Measurements from ENCODE around the gene PDIK1L. TPM values are rescaled to one million over a fixed set of nuclear protein-coding genes. Genes with fewer than 3 reads are reported as not detected.
"Not testable (repeated sequence)": the region's sequence is repeated elsewhere in the genome, so short reads cannot be mapped to it uniquely, and the experiment has no call there.

The PDIK1L gene
- total RNA-seq, 1 donor from 2014 or later, result 11.3 TPM

DNA sequence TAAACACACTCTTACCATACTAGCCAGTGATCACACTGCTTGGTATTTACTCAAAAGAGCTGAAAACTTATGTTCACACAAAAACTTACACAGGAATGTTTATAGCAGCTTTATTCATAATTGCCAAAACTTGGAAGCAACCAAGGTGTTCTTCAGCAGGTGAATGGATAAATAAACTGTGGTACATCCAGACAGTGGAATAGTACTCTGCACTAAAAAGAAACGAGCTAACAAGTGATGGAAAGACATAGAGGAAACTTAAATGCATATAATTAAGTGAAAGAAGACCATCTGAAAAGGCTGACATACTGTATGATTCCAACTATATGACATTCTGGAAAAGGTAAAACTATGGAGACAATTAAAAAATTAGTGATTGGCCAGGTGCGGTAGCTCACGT lies 20.7 kb upstream of the PDIK1L start:
- no peak for DNase-seq

DNA sequence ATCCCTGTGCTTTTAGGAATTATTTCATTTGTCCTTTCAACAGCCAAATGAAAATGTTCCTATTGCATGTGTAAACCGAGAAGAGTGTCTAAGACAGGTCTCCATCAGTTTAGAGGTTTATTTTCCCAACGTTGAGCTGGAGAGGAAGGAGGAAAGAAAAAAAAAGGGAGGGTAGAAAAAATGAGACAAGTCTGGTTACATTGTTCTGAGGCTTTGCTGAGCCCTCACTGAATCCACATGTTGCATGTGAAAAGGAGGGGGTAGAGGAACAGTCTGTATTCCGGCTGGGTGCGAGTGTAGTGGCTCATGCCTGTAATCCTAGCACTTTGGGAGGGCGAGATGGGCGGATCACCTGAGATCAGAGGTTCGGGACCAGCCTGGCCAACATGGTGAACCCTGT lies 19.2 kb upstream of the PDIK1L start:
- DNase-seq, result no peak

DNA sequence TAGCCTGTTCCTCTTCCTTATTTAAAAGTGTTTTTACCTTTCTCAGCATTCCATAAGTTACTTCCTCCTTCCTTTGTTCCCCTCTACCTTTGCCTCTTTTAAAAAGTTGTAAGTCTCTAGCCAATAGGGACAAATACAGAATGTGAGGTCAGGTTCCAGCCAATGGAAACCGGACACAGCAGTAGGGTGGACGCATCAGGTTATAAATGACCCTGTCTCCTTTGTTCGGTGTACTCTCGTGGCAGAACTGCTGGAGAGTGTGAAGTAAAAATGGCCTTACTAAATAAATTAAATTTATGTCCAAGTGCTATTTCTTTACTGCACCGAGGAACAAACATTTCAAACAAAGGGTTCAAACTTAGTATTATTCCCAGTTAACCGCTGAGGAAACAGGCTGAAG lies 18.1 kb upstream of the PDIK1L start:
- not testable (repeated sequence) for DNase-seq

DNA sequence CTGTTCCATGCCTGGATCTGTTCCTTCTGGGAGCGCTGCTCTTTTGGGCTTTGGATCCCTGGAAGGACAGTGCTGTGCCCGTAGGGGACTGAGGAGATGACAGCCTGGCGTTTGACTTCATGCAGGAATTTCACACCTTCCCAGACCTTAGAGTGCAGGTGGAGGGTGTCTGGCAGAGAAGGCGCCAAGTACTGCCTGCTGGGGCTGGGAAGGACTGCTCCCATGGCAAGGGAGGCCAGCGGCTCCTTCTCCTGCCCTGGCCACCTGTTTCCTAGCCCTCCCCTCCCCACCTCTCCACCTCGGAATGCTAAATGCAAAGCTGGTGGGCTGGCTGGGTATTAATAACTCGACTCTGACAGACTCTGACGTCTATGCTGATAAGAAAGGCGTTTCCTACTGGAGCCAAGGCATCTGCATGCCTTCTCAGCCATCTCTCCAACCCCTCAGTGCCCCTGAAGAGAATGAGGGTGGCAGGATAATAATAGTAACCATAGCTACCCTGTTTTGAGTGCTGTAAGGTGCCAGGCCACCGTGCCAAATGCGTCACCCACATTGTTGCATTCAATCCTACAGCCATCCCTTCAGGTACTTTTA lies 17.5 kb upstream of the PDIK1L start:
- no peak for DNase-seq

DNA sequence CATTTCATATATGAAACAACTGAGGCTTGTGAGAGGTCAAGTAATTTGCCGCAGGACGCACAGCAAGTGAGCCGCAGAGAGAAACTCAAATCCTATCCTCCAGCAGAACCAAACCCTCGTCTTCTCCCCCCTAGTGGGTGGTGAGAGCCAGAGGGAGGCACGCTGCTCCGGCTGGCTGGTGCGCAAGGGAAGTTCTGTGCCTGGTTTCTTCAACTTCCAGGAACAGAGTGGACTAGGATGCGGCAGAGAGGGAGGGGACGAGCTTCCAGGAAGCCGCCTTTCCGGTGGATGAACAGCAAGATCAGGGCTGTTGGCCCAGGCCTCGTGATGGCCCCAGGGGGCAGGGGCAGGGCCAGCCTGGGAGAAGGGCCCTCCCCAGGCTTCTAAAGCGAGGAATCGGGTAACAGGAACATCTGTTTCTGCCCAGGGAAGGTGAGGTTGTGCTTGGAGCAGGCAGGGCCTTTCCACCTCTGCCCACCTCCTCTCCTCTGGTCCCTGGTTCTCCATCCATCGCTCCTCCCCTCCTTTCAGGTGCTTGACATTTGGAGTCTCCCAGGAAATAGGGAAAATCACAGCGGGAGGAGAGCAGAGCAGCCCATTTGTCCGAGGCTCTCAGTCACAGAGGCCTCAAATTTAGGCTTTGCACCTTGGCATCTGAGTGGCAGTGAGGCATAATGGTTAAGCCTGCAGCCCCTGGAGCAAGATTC lies 16.8 kb upstream of the PDIK1L start:
- peak; percentile 23 for DNase-seq

DNA sequence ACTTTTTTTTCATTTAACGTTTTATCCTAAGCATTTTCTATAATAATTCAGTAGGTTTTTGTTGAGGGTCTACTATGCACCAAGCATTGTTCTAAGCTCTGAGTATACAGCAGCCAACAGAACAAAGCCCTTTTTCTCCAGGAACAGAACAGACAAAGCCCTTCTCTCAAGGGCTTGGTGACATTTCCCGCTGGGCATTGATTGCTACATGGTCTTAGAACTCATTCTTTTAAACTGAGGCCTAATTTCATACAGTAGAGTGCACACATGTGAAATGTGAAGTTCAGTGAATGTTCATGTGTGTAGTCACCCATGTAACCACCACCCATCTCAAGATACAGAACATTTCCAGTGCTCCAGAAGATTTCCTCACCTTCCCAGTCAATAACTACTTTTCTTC lies 15.2 kb upstream of the PDIK1L start:
- DNase-seq, result no peak

DNA sequence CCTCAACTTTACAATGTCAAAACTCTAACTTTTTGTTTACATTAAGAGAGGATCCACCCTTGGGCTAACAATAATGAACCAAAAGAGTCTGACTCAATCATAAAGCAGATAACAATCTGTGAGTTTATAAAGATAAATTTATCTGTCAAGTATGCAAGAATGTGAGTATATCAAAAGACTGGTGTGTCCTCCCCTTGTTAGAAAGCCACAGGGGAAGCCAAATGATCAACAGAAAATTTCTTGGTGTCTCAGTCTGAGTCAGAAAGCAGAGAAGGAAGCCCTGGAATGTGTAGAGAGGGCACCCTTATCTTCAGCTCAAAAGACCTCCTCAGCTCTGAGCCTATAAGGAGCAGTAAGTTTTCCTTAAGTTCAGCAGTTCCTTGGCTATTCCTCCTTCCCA lies 13.9 kb upstream of the PDIK1L start:
- DNase-seq, result no peak

DNA sequence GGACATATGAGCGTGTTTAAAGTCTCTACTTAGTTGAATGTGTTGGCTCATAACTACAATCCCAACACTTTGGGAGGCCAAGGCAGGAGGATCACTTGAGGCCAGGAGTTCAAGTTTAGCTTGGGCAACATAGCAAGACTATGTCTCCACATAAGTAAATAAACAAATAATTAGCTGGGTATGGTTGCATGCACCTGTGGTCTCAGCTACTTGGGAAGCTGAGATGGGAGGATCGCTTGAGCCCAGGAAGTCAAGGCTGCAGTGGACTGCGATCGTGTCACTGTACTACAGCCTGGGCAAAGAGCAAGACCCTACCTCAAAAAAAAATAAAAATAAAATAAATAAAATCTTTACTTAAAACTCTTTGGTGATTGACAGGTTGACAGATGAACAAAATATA lies 13.0 kb upstream of the PDIK1L start:
- no peak for DNase-seq

DNA sequence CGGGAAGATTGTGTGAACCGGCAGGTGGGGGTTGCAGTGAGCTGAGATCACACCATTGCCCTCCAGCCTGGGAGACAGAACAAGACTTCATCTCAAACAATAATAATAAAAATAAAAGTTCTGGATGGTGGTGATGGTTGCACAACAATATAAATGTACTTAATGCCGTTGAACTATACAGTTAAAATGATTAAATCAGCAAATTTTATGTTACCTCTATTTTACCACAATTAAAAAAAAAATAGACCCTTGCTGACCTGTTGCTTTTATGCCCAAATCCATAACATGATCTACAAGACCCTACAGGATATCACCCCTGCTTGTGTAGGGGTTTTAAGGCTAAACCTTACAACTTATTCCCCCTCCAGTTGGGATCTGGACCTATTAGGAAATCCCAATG lies 11.8 kb upstream of the PDIK1L start:
- no peak for DNase-seq

DNA sequence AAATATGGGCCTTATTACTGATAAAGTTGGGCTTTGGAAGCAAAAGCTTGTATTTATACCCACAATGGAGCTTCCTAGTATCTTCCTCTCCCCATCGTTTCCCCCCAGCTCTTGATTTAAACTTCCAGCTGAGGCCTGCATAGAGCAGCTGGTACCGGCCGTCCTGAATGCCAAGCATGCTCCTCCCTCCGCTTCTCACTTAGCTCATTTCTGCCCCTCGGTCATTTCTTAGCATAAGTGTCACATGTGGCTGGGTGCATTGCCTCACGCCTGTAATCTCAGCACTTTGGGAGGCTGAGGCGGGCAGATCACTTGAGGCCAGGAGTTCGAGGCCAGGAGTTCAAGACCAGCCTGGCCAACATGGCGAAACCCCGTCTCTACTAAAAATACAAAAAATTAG lies 11.4 kb upstream of the PDIK1L start:
- not testable (repeated sequence) for DNase-seq

DNA sequence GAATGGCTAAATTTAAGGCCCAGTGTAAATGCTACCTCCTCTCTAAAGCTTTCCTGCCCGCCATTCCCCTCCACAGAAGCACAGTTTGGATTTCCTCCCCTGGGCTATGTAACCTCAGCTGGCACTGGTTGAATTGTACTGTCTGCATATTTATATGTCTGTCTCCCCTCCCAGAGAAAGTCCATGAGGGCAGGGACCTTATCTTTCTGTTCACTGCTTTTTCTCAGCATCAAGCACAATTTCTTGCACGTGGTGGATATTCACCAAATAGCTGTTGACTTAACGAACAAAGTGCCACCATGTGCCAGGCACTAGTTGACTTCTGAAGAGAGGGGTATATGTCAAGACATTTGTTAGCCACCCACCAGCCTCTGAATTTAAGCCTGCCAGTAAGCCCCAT lies 9.5 kb upstream of the PDIK1L start:
- no peak for DNase-seq

DNA sequence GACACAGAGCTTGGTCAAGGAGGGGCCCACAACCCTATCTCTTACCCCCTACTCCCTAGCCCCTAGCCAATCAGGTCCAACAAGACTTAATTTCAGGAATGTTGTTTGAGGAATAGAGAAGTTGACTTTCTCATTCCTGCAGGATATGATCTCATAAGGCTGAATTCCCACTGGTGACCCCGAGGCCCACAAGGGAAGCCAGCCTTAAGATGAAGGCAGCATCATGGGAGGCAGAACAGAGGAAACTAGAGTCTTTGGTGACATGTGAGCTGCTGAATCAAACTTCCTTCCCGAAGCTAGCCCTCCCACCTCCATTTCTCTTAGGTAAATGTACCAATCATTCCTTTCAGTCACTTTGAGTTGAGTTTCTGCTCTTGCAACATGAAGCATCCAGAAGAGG lies 9.1 kb upstream of the PDIK1L start:
- no peak for DNase-seq

DNA sequence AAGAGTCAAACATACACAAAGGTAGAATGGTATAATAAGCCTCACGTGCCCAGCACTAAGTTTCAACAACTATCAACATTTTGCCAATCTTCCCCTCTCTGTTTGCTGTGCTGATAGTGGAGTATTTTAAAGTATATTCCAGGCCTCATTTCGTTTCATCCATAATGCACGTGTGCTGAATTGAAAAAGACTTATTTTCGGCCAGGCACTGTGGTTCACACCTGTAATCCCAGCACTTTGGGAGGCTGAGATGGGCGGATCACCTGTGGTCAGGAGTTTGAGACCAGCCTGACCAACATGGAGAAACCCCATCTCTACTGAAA lies 6.4 kb upstream of the PDIK1L start:
- not testable (repeated sequence) for DNase-seq

DNA sequence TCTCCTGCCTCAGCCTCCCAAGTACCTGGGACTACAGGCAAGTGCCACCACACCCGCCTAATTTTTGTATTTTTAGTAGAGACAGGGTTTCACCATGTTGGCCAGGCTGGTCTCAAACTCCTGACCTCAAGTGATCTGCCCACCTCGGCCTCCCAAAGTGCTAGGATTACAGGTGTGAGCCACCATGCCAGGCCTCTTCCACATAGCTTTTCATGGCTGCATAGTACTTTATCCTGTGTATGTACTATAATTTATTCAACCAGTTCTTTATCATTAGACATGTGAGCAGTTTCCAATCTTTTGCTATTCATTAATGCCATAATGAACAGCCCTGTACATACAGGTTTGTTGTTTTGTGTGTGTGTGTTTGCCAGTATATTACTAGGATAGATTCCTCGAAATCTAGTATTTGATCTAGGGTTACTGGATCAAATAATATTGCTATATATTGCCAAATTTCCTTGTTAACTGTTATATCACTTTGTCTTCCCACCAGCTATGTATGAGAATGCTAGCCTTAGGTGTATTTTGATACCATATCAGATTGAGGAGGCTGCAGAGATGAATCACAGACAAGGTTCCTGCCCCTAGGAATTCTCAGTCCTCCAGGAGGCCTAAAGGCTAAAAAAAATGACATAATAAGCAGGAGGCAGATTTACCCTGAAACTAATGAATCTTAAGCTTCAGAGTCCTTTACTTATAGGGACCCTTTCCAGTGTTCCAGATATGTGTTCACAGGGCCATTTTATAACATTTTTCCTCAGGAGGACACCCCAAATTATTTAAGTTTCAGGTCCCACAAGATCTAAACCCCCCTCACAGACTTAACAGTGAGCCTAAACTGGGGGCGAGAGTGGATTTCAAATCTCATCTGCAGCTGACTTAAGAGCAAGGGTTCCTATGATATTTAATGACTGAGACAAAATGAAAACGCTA lies 2.1 kb upstream of the PDIK1L start:
- no peak for DNase-seq

DNA sequence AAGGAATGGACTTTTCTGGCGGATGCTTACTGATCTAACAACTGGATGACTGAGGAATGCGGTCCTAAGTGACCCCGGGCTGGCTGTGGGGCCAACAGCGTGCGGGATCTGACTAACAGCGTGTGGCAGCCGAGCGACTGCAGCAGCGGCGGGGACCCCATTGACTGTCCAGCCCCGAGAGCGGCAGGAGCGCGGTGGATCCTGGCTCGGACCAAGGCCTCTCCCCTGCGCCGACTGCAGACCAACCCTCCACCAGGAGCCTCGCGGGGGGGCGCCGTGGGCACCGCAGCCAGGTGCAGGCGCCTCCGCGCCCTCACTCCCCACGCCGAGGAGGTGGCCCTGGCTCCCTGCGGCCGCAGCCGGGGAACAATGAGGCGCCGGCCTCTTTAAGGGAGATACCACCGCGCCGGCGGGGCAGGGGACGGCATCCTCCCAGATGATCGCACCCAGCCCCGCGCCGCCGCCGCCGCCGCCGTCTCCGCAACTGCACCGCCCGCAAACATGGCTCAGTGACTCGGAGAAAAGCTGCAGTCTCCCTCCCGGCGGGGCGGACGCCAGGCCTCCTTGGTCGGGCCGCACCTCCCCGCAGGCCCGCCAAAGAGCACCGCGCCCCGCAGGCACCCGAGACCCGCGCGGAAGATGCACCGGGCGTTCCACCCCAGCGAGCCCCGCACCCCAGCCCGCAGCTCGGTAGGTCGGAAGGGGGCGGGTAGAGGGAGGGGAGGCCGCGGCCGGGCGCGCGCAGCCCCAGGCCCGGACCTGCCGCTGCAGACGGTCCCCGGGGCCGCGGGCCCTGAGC lies 694 bp upstream of the PDIK1L start:
- DNase-seq, result peak; percentile 49

DNA sequence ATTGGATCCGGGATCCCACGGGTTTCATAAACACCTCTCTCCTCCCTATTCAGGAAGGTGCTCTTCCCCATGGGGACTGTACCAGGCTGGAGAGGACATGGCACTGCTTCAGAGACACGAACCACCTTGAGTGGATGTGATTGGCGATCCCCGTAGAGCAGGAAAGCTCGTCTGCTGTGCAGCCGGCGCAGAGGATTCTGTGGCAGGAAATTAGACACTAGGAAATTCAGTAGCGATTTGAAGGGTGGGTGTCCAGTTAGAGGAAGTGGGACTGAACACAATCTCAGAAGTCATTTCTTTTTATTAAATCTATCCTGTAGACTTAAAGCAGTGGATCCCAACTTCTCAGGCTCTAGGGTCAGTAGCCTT lies 767 bp downstream of the PDIK1L start:
- DNase-seq, result no peak

DNA sequence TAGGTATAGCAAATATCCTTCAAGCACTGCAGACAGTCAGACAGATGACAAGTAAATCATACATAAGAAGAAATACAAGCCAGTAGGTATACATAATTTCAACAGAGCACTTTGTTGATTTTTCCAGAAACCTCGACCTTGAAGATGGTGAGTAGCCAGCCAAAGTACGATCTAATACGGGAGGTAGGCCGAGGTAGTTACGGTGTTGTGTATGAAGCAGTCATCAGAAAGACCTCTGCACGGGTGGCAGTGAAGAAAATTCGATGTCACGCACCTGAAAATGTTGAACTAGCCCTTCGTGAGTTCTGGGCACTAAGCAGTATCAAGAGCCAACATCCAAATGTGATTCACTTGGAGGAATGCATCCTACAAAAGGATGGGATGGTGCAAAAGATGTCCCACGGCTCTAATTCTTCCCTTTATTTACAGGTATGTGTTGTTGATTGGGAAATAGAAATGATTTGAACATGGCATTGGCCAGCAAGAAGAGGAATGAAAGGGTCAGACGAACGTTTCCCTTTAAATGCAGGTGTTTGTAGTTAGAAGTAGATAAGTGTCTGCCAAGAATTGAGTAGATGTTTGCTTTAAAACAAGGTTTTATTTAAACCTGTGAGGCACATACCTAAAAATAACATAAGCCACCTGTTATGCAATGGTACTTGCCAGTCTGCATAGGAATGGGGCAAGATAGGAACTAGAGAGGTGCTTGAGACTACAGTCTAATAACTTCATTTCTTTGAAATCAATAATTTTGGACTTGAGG lies 2.7 kb downstream of the PDIK1L start:
- DNase-seq, result no peak

DNA sequence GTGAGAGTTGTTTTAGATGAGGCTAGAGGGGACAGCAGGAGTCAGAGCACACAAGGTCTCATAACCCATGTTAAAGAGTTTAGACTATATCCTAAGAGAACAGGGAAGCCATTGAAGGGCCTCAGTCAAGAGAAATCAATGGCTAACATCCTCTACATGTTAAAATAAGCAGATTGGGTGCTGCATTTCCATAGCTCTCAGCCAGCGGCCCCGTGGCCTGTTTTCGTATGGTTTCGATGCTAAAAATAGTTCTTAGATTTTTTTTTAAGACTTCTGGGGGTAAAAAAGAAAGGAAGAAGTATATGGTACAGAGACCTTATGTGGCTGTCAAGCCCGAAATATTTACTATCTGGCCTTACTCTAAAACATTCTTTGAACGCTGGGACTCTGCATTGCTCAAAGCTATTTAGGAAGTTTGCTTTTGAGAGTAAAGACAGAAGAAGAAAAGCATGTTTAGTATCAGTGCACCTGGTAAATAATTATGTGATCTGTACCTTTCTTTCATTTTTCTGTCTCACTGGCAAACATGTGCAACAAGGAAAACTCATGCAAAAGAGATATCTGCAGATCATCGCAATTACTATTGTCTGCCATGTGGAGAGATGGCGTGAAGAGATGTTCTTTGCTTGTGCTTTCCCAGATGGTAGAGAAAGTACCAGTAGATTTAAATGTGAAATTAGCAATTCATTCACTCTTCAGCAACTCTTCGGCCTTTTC lies 8.4 kb downstream of the PDIK1L start:
- DNase-seq, result no peak

DNA sequence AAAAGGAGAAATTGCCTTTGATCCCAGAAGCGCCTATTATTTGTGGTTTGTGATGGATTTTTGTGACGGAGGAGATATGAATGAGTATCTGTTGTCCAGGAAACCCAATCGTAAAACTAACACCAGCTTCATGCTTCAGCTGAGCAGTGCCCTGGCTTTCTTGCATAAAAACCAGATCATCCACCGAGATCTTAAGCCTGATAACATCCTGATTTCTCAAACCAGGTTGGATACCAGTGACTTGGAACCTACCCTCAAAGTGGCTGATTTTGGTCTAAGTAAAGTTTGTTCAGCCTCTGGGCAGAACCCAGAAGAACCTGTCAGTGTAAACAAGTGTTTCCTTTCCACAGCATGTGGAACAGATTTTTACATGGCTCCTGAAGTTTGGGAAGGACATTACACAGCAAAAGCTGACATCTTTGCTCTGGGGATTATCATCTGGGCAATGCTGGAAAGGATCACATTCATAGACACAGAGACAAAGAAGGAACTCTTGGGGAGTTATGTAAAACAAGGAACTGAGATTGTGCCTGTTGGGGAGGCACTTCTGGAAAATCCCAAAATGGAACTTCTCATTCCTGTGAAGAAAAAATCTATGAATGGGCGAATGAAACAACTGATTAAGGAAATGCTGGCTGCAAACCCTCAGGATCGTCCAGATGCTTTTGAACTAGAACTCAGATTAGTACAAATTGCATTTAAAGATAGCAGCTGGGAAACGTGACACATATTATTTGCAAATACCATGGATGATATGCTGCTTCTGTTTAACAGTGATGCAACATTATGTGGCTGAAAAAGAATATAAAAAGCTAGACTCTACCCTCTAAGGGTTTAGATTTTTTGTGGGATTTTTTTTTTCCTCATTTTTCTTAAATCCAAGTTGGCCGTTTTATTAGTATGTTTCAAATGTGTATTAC lies 10.5 kb downstream of the PDIK1L start:
- no peak for DNase-seq
